Measurements from ENCODE around the gene DAB2IP. TPM values are rescaled to one million over a fixed set of nuclear protein-coding genes. Genes with fewer than 3 reads are reported as not detected.
"Not testable (repeated sequence)": the region's sequence is repeated elsewhere in the genome, so short reads cannot be mapped to it uniquely, and the experiment has no call there.

The DAB2IP gene
- 4.0 and 4.4 TPM in 2 replicates for total RNA-seq (2014; rRNA removed)
- 3.9 TPM for polyA plus RNA-seq (2012)

- DNase-seq (ENCODE audit: low read depth), result no peak
Observed at GRCh38 chr9:121651295-121652020, at the start of gene DAB2IP. DAB2IP (plus strand) TSS chr9:121651634; CDS start chr9:121651776, 142 bp downstream.

- no peak for DNase-seq (ENCODE audit: low read depth)
Observed at GRCh38 chr9:121603028-121603427, 48.4 kb upstream of the DAB2IP start.

- DNase-seq (ENCODE audit: low read depth), result no peak
Observed at GRCh38 chr9:121604242-121604641, 47.2 kb upstream of the DAB2IP start.

GRCh38 chr9:121604654-121605053 is 46.8 kb upstream of the DAB2IP start:
- no peak for DNase-seq (ENCODE audit: low read depth)

DNA sequence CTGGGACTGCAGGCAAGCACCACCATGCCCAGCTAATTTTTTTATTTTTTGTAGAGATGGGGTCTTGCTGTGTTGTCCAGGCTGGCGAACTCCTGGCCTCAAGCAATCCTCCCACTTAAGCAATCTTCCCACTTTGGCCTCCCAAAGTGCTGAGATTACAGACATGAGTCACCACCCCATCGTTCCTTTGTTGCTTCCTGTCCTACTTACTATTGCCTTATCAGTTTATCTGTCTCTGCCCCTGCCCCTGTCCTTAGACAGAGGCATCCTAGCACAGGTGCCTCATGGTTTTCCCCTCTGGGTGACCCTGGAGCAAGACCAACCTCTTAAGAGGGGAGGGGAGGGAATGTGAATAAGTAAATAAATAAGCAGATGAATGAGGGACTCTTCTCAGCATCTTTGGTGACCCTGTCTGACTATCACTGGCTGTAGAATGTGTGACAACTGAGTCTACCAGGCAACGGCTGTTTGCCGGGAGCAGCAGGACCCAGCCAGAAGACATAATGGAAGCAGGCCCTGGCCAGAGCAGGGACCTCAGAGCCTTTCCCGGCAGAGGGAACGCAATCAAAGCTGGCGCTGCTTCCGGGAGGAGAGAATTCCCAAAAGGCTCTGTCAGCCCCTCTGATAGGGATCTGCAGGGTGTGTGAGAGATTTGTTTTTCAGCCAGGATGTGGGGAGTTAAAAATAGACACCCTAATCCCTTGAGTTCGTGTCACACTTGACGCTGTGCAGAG is 43.8 kb upstream of the DAB2IP start:
- peak; percentile 21 for DNase-seq (ENCODE audit: low read depth)

DNA sequence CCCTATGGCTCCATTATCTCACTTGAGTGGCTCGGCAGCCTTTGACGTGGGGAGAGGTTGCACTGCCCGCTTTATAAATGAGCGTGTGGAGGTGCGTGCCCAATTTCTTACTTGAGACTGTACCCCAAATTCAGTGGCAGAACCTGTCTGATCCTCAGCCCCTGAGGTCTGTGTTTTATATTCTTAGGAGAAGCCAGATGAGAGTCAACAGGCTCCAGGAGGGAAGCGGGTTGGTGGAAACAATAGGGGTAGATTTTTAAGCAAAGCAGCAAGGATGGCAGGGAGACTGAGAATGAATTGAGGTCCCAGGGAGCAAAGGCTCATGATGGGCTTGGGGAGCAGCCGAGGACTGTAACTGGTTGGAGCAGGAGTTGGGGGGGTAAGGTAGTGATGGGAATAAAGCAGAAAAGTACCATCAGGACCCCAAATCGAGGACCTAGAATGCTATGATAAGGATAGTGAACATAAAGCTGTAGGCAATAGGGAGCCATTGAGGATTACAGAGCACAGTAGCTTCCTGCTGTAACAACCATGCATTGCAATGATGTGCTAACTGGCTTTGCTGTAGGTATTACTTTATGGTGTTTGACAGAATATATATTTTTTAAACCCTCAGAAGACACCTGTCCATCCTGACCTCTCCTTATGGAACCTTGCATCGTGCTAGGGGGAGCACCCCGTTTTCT is 43.1 kb upstream of the DAB2IP start:
- DNase-seq (ENCODE audit: low read depth), result no peak

DNA sequence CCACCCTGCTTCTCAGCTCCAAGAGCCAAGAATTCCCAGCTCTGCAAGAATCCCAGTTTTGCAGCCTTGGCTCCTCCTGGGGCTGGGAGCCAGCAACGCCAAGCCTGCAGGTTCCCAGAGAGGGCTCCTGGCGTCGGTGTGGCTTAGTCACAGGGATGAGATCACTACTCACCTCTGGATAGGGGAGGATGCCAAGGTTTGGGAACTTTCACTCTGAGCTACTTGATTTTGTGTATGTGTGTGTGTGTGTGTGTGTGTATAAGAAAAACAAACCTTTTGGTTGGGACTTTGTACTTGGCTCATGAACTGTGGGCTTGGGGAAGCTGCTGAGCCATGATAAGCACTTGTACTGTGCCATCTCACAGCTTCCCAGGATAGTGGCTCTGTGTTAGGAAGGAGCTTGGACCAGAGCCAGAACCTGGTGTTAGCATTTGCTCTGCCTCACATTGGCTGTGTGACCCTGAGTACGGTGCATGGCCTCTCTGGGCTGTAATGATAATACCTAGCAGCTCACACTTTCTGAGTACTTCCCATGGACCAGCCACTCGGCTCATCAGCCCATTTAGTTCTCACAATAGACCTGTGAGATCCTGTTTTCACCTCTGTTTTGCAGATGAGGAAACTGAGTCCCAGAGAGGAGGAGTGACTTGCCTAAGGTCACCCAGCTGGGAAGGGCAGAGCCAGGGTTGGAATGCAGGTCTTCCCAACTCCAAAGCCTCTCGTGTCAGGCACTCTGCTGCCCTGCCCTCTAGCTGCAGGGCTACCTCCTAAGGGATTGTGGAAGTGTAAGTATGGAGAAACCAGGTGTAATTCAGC is 41.4 kb upstream of the DAB2IP start:
- no peak for DNase-seq (ENCODE audit: low read depth)

GRCh38 chr9:121610638-121610953 is 40.8 kb upstream of the DAB2IP start:
- DNase-seq (ENCODE audit: low read depth), result no peak

- no peak for DNase-seq (ENCODE audit: low read depth)
Observed at GRCh38 chr9:121612511-121612998, 38.9 kb upstream of the DAB2IP start.

DNA sequence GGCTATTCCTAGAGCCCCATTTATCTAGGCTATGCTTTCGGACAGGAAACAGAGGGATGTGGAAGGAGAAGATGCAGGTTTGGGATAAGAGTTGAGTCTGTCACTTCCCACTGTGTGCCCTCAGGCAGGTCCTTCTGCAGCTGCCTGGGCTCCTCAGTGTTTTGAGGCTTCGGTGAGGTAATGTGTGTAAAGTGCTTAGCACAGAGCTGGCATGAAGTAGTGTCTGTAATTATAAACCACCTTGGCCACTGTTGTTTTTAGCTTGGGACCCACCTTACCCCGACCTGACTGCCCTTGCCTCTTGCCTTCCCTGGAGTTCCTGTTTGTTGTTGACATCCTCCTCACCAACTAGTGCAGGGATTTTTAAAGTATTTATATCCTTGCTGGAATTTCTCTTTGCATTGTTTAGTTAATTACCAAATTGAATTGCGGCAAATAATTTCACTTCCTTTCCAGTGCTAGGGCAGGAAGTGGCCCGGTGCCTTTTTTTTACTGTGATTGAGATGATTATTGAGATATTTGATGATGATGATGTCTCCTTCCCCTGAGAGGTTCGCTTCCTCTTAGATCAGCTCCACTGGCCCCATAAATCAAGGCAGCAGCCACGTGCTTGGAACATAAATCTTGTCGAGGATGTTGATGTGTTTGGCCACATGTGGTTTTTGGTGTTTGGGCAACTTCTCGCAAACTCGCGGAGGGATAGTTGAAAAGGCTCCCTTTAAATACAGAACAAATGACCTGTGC is 38.3 kb upstream of the DAB2IP start:
- DNase-seq (ENCODE audit: low read depth), result no peak

DNA sequence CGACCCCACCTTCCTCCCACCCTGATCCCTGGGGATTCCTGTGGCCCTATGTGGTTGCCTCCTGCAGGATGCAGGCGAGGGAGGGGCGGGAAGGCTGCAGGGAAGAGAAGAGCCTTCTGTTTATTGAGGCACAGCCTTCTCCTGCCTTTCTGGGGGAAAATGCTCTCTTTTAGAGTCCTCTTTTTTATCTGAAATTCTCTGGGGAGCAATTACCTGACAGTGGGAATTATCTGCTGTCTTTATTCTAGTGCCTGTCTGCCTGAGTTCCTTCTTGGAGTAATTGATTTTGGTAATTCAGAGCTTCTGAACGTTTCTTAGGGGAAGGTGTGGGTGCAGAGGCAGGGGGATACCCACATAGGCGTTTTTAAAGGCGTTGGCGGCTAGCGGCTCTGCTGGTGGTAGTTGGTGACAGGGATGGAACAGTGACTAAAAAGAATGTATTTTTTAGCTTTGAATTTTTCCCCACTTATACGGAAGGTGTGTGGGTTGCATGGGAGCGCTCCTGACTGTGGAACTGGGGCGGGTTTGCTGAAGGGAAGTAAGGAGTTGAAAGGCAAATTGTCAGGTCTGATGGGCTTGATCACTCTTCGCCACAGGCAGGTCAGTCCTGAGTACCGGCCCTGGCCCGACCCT is 35.2 kb upstream of the DAB2IP start:
- DNase-seq (ENCODE audit: low read depth), result no peak

DNA sequence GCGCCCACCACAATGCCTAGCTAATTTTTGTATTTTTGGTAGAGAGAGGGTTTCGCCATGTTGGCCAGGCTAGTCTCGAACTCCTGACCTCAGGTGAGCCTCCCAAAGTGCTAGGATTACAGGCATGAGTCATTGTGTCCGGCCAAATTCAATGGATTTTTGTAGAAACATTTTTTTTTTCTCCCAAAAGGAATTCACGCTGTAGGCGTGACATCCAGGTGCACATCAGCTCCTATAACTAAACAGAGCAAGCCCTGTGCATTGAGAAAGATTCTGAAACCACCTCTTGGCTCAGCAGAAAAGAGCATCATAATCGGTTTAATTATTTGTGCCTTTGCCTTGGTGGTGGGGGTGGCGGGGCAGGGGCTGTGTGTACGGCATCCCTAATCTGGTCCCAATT is 32.9 kb upstream of the DAB2IP start:
- DNase-seq (ENCODE audit: low read depth), result no peak

DNA sequence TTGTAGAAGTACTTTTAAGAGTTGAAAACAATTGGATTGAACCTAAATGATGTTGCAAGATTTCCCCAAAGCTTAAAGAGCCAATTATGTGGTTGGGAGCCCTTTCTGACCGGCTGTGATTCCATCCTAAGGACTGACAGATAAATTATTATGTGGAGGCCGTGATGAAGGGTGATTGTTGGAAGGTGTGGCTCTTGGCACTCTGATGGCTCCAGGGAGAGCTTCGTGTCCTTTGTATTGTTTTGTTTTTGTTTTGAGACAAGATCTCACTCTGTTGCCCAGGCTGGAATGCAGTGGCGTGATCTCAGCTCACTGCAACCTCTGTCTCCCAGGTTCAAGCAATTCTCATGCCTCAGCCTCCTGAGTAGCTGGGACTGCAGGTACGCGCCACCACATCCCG is 32.5 kb upstream of the DAB2IP start:
- DNase-seq (ENCODE audit: low read depth), result not testable (repeated sequence)

GRCh38 chr9:121619545-121620324 is 31.7 kb upstream of the DAB2IP start:
- DNase-seq (ENCODE audit: low read depth), result no peak

GRCh38 chr9:121620325-121620673 is 31.1 kb upstream of the DAB2IP start:
- no peak for DNase-seq (ENCODE audit: low read depth)

DNA sequence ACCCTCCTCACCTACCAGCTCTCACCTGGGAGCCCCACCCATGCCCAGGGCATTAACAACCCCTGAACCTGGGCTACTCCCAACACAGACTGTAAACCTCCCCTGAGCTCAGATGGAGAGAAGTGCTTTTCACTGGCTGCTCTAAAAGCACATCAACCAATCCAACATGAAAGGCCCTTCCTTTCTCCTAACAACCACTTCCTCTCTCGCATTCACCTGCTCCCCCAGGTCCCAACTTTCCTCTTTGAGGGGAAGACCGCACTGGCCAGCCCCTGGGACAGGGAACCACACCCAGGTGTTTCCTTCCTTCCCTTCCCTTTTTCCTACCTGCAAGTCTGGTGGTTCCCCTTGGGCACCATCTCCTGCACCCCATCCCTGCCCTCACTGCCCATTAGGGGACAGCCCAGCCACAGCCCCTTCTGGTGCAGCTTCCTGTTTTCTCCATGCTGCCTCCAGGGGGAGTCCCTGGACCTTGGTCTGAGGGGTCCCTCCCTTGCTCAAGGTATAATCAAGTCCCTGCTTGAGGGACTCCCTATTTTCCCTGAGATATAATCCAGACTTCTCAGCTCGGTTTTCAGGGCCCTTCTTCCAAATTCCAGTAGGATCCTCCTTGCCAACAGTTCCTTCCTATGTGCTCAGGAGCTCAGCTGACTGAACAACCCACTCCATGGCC is 30.5 kb upstream of the DAB2IP start:
- no peak for DNase-seq (ENCODE audit: low read depth)

GRCh38 chr9:121622387-121623203 is 28.8 kb upstream of the DAB2IP start:
- DNase-seq (ENCODE audit: low read depth), result no peak

- not testable (repeated sequence) for DNase-seq (ENCODE audit: low read depth)
Observed at GRCh38 chr9:121623430-121623829, 28.0 kb upstream of the DAB2IP start.
